GM13977 (cell line): ENCODE results near the gene ANAPC4.
A peak's percentile ranks its signal among the peaks of the same experiment; 100 is the strongest.
"Not testable (repeated sequence)": the region's sequence is repeated elsewhere in the genome, so short reads cannot be mapped to it uniquely, and the experiment has no call there.

Source experiments
- DNase-seq: peaks from one replicate; pipeline ENCODE4 v3.0.0; 2012; ENCODE audit warnings: low spot score
- in situ Hi-C: fragments of 300-500 bp; cut with MboI; formaldehyde crosslinking; loops from one replicate; pipeline ENCODE4 v1.12.0; 2022; ENCODE audit warnings: low sequenced_read_pairs, low pct_unique_long_range_greater_than_20kb, mixed read lengths, inconsistent platforms; ENCODE audit not compliant: unreplicated experiment
- TF ChIP-seq, protein P1 (sequence below): IDR thresholded peaks from 2 replicates; pipeline ENCODE4 v1.5.1; 2012; ENCODE audit warnings: mild to moderate bottlenecking, control low read depth; ENCODE audit not compliant: insufficient read depth; ENCODE audit errors: extremely low read depth, missing control alignments

The ANAPC4 gene, protein sequence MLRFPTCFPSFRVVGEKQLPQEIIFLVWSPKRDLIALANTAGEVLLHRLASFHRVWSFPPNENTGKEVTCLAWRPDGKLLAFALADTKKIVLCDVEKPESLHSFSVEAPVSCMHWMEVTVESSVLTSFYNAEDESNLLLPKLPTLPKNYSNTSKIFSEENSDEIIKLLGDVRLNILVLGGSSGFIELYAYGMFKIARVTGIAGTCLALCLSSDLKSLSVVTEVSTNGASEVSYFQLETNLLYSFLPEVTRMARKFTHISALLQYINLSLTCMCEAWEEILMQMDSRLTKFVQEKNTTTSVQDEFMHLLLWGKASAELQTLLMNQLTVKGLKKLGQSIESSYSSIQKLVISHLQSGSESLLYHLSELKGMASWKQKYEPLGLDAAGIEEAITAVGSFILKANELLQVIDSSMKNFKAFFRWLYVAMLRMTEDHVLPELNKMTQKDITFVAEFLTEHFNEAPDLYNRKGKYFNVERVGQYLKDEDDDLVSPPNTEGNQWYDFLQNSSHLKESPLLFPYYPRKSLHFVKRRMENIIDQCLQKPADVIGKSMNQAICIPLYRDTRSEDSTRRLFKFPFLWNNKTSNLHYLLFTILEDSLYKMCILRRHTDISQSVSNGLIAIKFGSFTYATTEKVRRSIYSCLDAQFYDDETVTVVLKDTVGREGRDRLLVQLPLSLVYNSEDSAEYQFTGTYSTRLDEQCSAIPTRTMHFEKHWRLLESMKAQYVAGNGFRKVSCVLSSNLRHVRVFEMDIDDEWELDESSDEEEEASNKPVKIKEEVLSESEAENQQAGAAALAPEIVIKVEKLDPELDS

DNA sequence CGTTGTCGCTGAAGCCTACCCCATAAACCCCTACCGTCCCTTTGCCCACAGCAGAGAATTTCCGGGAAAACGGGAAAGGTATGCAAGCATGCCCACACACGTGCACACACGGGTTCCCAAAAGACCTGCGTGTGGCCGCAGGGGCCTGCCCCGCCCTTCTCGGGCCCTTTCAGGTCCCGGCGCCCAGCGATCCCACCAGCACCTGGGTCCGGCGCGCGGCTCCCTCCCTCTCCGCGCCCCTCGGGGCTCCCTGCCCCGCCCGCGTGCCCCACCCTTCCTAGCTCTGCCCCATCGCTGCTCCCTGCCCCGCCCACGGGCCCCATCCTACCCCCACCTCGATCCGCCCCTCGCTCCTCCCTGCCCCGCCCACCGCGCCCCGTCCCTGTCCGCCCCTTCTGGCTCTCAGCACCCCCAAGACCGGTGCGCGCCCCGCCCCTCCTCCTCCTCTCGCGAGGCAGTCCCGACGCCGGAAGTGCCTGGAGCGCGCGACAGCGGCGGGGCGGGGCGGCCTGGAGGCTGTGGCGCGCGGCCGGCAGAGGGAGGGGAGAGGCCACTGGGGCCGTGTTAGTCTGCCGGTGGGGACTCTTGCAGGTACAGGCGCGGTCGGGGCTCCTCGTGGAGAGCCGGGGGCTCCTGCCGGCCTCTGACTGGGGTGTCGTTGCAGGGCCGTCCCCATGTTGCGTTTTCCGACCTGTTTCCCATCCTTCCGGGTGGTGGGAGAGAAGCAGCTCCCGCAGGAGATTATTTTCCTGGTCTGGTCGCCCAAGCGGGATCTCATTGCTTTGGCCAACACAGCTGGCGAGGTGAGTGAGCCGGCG is at the start of gene ANAPC4:
TSS of gene ANAPC4 (plus strand) at position 510 of the 818 bp plus-strand sequence. CDS start at position 675, 165 bp downstream.
- in situ Hi-C loops = no loop called here
- TF ChIP-seq, protein P1, sequence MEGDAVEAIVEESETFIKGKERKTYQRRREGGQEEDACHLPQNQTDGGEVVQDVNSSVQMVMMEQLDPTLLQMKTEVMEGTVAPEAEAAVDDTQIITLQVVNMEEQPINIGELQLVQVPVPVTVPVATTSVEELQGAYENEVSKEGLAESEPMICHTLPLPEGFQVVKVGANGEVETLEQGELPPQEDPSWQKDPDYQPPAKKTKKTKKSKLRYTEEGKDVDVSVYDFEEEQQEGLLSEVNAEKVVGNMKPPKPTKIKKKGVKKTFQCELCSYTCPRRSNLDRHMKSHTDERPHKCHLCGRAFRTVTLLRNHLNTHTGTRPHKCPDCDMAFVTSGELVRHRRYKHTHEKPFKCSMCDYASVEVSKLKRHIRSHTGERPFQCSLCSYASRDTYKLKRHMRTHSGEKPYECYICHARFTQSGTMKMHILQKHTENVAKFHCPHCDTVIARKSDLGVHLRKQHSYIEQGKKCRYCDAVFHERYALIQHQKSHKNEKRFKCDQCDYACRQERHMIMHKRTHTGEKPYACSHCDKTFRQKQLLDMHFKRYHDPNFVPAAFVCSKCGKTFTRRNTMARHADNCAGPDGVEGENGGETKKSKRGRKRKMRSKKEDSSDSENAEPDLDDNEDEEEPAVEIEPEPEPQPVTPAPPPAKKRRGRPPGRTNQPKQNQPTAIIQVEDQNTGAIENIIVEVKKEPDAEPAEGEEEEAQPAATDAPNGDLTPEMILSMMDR = no peak
- peak; percentile 99 for DNase-seq

DNA sequence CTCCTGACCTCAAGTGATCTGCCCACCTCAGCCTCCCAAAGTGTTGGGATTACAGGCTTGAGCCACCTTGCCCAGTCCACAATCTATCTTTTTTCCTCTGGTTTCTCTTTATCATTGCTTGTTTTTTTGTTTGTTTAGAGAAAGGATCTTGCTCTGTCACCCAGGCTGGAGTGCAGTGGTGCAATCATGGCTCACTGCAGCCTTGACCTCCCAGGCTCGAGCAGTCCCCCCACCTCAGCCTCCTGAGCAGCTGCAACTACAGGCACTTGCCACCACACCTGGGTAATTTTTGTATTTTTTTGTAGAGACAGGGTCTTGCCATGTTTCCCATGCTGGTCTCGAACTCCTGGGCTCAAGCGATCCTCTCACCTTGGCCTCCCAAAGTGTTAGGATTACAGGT is 48.6 kb upstream of the ANAPC4 start:
- in situ Hi-C loops = not testable (repeated sequence)

DNA sequence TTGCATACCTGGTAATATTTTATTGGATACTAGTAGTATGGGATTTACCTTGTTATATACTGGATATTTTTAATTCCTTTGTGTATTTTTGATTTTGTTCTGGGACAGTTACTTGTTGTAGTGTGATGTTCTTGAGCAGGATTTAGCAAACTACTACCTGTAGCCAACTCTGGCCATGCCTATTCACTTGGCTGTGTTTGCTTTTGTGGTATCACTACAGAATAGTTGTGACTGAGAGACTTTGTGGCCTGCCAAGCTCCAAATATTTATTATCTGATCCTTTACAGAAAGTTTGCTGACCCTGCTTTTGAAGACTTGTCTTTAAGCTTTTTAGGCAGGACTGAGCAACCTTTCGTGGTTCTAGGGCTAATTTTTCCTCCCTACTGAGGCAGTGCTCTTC is 46.7 kb upstream of the ANAPC4 start:
- DNase-seq = no peak
- in situ Hi-C loops = no loop called here
- TF ChIP-seq, protein P1 = no peak

More for the DNA sequence above, 48.6 kb upstream of the ANAPC4 start:
- not testable (repeated sequence) for DNase-seq

DNA sequence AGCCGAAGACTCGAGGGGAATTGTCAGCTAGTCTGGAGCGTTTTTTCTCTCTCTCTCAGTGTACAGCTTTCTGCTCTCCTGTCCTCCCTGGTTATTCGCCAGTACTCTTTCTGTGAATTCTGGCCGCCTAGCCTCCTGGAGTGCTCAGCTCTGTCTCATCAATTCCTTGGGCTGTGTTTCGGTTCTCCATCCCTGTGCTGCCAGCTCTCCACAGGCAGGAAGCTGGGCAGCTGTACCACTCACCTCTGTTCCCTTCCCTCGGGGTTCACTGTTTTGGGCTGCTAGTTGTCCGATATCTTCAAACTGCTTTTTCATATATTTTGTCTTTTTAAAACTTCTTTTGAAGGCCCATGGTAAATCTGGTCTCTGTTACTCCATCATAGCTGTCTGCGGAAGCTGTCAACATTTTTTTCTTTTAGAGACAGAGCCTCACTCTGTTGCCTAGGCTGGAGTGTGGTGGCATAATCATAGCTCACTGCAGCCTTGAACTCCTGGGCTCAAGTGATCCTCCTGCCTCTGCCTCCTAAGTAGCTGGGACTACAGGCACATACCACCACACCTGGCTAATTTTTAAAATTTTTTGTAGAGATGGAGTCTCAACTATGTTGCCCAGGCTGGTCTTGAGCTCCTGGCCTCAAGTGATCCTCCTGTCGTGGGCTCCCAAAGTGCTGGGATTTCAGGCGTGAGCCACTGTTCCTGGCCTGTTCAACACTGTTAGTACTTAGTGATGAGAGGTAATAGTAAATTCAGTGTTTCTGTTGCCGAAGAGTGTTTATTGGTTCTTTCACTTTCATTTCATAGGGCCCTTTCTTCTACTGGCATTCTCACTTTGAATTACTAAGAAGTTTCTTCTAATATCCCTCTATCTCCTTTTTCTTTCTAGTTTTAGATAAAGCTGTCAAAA is 45.9 kb upstream of the ANAPC4 start:
- DNase-seq = peak; percentile 36
- TF ChIP-seq, protein P1 = no peak
- in situ Hi-C loops = no loop called here

DNA sequence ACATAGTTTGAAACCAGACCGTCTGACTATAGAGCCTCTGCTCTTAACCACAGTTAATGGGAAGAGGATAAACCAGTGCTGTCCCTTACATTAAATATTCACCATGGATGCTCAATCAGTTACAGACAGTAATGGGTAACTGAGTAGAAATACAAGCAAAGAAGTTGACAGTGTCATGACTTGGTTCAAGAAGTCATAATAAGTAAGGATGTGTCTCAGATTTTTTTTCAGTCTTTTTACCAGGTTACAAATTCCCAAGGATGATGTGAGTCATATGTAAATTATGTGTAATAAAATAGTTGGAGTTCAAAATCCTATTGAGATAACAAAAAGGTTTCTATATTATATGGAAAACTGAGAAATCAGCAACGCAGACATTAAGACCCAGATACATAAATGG is 33.4 kb upstream of the ANAPC4 start:
- TF ChIP-seq, protein P1 = no peak
- in situ Hi-C loops = no loop called here
- no peak for DNase-seq

DNA sequence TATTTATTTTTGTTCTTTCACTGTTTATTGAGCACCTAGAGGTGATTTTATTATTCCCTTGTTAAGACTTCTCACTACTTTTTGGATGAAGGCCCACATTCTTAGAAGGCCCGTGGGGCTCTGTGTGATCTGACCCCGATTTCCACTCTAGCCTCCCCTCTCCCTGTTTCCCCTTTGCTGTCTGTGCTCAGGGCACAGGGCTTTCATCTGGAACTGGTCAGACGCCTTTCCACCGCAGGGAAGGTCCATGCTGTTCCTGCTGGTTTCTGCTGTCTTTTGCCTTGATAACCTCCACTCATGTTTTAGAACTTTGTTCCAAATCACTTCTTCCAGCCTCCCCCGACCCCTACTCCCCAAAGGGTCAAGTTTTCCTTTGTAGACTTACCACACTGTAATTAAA is 31.3 kb upstream of the ANAPC4 start:
- no peak for DNase-seq
- in situ Hi-C loops = no loop called here
- TF ChIP-seq, protein P1 = no peak
